K562 (cell line): ENCODE data around the gene CCNB1. TPM values are rescaled to one million over a fixed set of nuclear protein-coding genes. Genes with fewer than 3 reads are reported as not detected.

Experiments used
- polyA plus RNA-seq, 8 experiments: library from polyadenylated mRNA; depleted of rRNA in 4 of 8; stranded (reverse) in 5 of 8; unstranded in 3 of 8; fragments of >200 nt; fragmentation: Nextera tagmentation in 2 of 8; fragmentation: Illumina TruSeq in 1 of 8; extraction: Ambion mirVana in 2 of 8; extraction: Trizol in 1 of 8; gene quantifications; 2 replicates each; pipeline versions ENCODE4 v1.2.1 to v1.2.3, GENCODE V29; 2011 to 2014; ENCODE audit warnings: inconsistent platforms in 1 of 8, missing spikeins in 1 of 8
- small RNA-seq: library from RNA; depleted of rRNA; stranded (forward); fragments of <200 nt; gene quantifications from one replicate; pipeline ENCODE3, GENCODE V24; 2014
- total RNA-seq, 7 experiments: library from RNA; depleted of rRNA in 6 of 7; stranded (reverse); fragments of >200 nt in 6 of 7; fragmentation: Illumina TruSeq in 2 of 7; extraction: Trizol in 2 of 7; gene quantifications; 2 replicates each; pipeline versions ENCODE4 v1.2.1 to v1.2.3, GENCODE V29; 2011 to 2021; ENCODE audit warnings: low replicate concordance in 1 of 7

The CCNB1 gene
- total and polyA plus RNA-seq, 9 of the 15 experiments (the other 6 are each of a cell fraction or from before 2014, with no cell fraction given), result 165 to 679 (median 271) TPM

Small RNA genes within 50 kb of the gene (small RNA-seq; reads per million reads assigned to genes)
- gene SNORA50D, result not detected

Other genes starting within 250 kb of the CCNB1 start
Only the 7 nearest of the 8 such genes appear.
- 82.7 and 92.5 TPM in 2 replicates for gene SLC30A5, start 73.1 kb upstream of the CCNB1 start, total RNA-seq (2014; rRNA removed)
- gene SLC30A5, start 73.1 kb upstream of the CCNB1 start, total RNA-seq (2014; rRNA removed; fragmentation: Illumina TruSeq; extraction: Trizol), result 62.5 and 74.6 TPM in 2 replicates
- 72.0 and 79.6 TPM in 2 replicates for gene SLC30A5, start 73.1 kb upstream of the CCNB1 start, total RNA-seq (2015; rRNA removed; fragmentation: Illumina TruSeq; extraction: Trizol)
- 52.8 and 54.6 TPM in 2 replicates for gene SLC30A5, start 73.1 kb upstream of the CCNB1 start, total RNA-seq (2021)
- 64.9 and 68.7 TPM in 2 replicates for gene SLC30A5, start 73.1 kb upstream of the CCNB1 start, polyA plus RNA-seq (2011; rRNA removed)
- gene SLC30A5, start 73.1 kb upstream of the CCNB1 start, polyA plus RNA-seq (2014; fragmentation: Illumina TruSeq; extraction: Trizol), result 58.6 and 86.8 TPM in 2 replicates
- 10 to 100 TPM; 22.9 to 27.1 TPM for gene SLC30A5, start 73.1 kb upstream of the CCNB1 start, polyA plus RNA-seq (2014; fragmentation: Nextera tagmentation; extraction: Ambion mirVana)
- 41.4 and 47.3 TPM in 2 replicates for gene SLC30A5, start 73.1 kb upstream of the CCNB1 start, polyA plus RNA-seq (2014; rRNA removed)
- gene CENPH, start 22.4 kb downstream of the CCNB1 start, total RNA-seq (2014; rRNA removed), result 77.2 and 111 TPM in 2 replicates
- gene CENPH, start 22.4 kb downstream of the CCNB1 start, total RNA-seq (2014; rRNA removed; fragmentation: Illumina TruSeq; extraction: Trizol), result 95.5 and 120 TPM in 2 replicates
- gene CENPH, start 22.4 kb downstream of the CCNB1 start, total RNA-seq (2015; rRNA removed; fragmentation: Illumina TruSeq; extraction: Trizol), result 66.9 and 71.6 TPM in 2 replicates
- 72.1 and 73.0 TPM in 2 replicates for gene CENPH, start 22.4 kb downstream of the CCNB1 start, total RNA-seq (2021)
- 61.6 and 75.3 TPM in 2 replicates for gene CENPH, start 22.4 kb downstream of the CCNB1 start, polyA plus RNA-seq (2011; rRNA removed)
- gene CENPH, start 22.4 kb downstream of the CCNB1 start, polyA plus RNA-seq (2014; fragmentation: Illumina TruSeq; extraction: Trizol), result 68.0 and 74.9 TPM in 2 replicates
- gene CENPH, start 22.4 kb downstream of the CCNB1 start, polyA plus RNA-seq (2014; fragmentation: Nextera tagmentation; extraction: Ambion mirVana), result 10 to 100 TPM; 10.5 to 18.2 TPM
- gene CENPH, start 22.4 kb downstream of the CCNB1 start, polyA plus RNA-seq (2014; rRNA removed), result 103 and 124 TPM in 2 replicates
- 44.0 and 55.9 TPM in 2 replicates for gene CDK7, start 67.7 kb downstream of the CCNB1 start, total RNA-seq (2014; rRNA removed)
- gene CDK7, start 67.7 kb downstream of the CCNB1 start, total RNA-seq (2014; rRNA removed; fragmentation: Illumina TruSeq; extraction: Trizol), result 68.8 and 75.3 TPM in 2 replicates
- gene CDK7, start 67.7 kb downstream of the CCNB1 start, total RNA-seq (2015; rRNA removed; fragmentation: Illumina TruSeq; extraction: Trizol), result 64.8 and 65.3 TPM in 2 replicates
- 41.2 and 41.7 TPM in 2 replicates for gene CDK7, start 67.7 kb downstream of the CCNB1 start, total RNA-seq (2021)
- gene CDK7, start 67.7 kb downstream of the CCNB1 start, polyA plus RNA-seq (2011; rRNA removed), result 55.5 and 68.3 TPM in 2 replicates
- gene CDK7, start 67.7 kb downstream of the CCNB1 start, polyA plus RNA-seq (2014; fragmentation: Illumina TruSeq; extraction: Trizol), result 61.1 and 63.6 TPM in 2 replicates
- 100 to 1,000 TPM; 143 TPM for gene CDK7, start 67.7 kb downstream of the CCNB1 start, polyA plus RNA-seq (2014; fragmentation: Nextera tagmentation; extraction: Ambion mirVana)
- gene CDK7, start 67.7 kb downstream of the CCNB1 start, polyA plus RNA-seq (2014; rRNA removed), result 58.3 and 70.8 TPM in 2 replicates
- 3.1 and 4.7 TPM in 2 replicates for gene CCDC125, start 165.7 kb downstream of the CCNB1 start, total RNA-seq (2014; rRNA removed)
- gene CCDC125, start 165.7 kb downstream of the CCNB1 start, total RNA-seq (2014; rRNA removed; fragmentation: Illumina TruSeq; extraction: Trizol), result 11.8 and 13.8 TPM in 2 replicates
- gene CCDC125, start 165.7 kb downstream of the CCNB1 start, total RNA-seq (2015; rRNA removed; fragmentation: Illumina TruSeq; extraction: Trizol), result 8.6 and 9.8 TPM in 2 replicates
- 7.0 and 7.8 TPM in 2 replicates for gene CCDC125, start 165.7 kb downstream of the CCNB1 start, total RNA-seq (2021)
- gene CCDC125, start 165.7 kb downstream of the CCNB1 start, polyA plus RNA-seq (2011; rRNA removed), result 7.0 and 9.2 TPM in 2 replicates
- gene CCDC125, start 165.7 kb downstream of the CCNB1 start, polyA plus RNA-seq (2014; fragmentation: Illumina TruSeq; extraction: Trizol), result 7.8 and 9.3 TPM in 2 replicates
- gene CCDC125, start 165.7 kb downstream of the CCNB1 start, polyA plus RNA-seq (2014; fragmentation: Nextera tagmentation; extraction: Ambion mirVana), result 1 to 10 TPM; 6.6 to 6.9 TPM
- gene CCDC125, start 165.7 kb downstream of the CCNB1 start, polyA plus RNA-seq (2014; rRNA removed), result 5.9 and 6.3 TPM in 2 replicates
- gene AK6, start 202.4 kb downstream of the CCNB1 start, total RNA-seq (2014; rRNA removed), result 84.2 and 107 TPM in 2 replicates
- 176 and 197 TPM in 2 replicates for gene AK6, start 202.4 kb downstream of the CCNB1 start, total RNA-seq (2014; rRNA removed; fragmentation: Illumina TruSeq; extraction: Trizol)
- 103 and 110 TPM in 2 replicates for gene AK6, start 202.4 kb downstream of the CCNB1 start, total RNA-seq (2015; rRNA removed; fragmentation: Illumina TruSeq; extraction: Trizol)
- 84.6 and 93.9 TPM in 2 replicates for gene AK6, start 202.4 kb downstream of the CCNB1 start, total RNA-seq (2021)
- 95.7 and 151 TPM in 2 replicates for gene AK6, start 202.4 kb downstream of the CCNB1 start, polyA plus RNA-seq (2011; rRNA removed)
- gene AK6, start 202.4 kb downstream of the CCNB1 start, polyA plus RNA-seq (2014; fragmentation: Illumina TruSeq; extraction: Trizol), result 125 and 128 TPM in 2 replicates
- gene AK6, start 202.4 kb downstream of the CCNB1 start, polyA plus RNA-seq (2014; fragmentation: Nextera tagmentation; extraction: Ambion mirVana), result 100 to 1,000 TPM; 613 to 669 TPM
- 143 and 173 TPM in 2 replicates for gene AK6, start 202.4 kb downstream of the CCNB1 start, polyA plus RNA-seq (2014; rRNA removed)
- gene TAF9, start 202.4 kb downstream of the CCNB1 start, total RNA-seq (2014; rRNA removed), result 131 and 134 TPM in 2 replicates
- gene TAF9, start 202.4 kb downstream of the CCNB1 start, total RNA-seq (2014; rRNA removed; fragmentation: Illumina TruSeq; extraction: Trizol), result 177 and 197 TPM in 2 replicates
- 195 and 207 TPM in 2 replicates for gene TAF9, start 202.4 kb downstream of the CCNB1 start, total RNA-seq (2015; rRNA removed; fragmentation: Illumina TruSeq; extraction: Trizol)
- gene TAF9, start 202.4 kb downstream of the CCNB1 start, total RNA-seq (2021), result 119 and 124 TPM in 2 replicates
- gene TAF9, start 202.4 kb downstream of the CCNB1 start, polyA plus RNA-seq (2011; rRNA removed), result 248 and 338 TPM in 2 replicates
- gene TAF9, start 202.4 kb downstream of the CCNB1 start, polyA plus RNA-seq (2014; fragmentation: Illumina TruSeq; extraction: Trizol), result 257 and 310 TPM in 2 replicates
- gene TAF9, start 202.4 kb downstream of the CCNB1 start, polyA plus RNA-seq (2014; fragmentation: Nextera tagmentation; extraction: Ambion mirVana), result 100 to 1,000 TPM; 519 to 566 TPM
- 188 and 189 TPM in 2 replicates for gene TAF9, start 202.4 kb downstream of the CCNB1 start, polyA plus RNA-seq (2014; rRNA removed)
- 21.1 and 36.7 TPM in 2 replicates for gene RAD17, start 202.7 kb downstream of the CCNB1 start, total RNA-seq (2014; rRNA removed)
- gene RAD17, start 202.7 kb downstream of the CCNB1 start, total RNA-seq (2014; rRNA removed; fragmentation: Illumina TruSeq; extraction: Trizol), result 40.1 and 41.9 TPM in 2 replicates
- 33.6 and 40.7 TPM in 2 replicates for gene RAD17, start 202.7 kb downstream of the CCNB1 start, total RNA-seq (2015; rRNA removed; fragmentation: Illumina TruSeq; extraction: Trizol)
- 32.9 and 35.2 TPM in 2 replicates for gene RAD17, start 202.7 kb downstream of the CCNB1 start, total RNA-seq (2021)
- 45.2 and 47.2 TPM in 2 replicates for gene RAD17, start 202.7 kb downstream of the CCNB1 start, polyA plus RNA-seq (2011; rRNA removed)
- gene RAD17, start 202.7 kb downstream of the CCNB1 start, polyA plus RNA-seq (2014; fragmentation: Illumina TruSeq; extraction: Trizol), result 40.9 and 50.1 TPM in 2 replicates
- 10 to 100 TPM; 25.6 to 44.4 TPM for gene RAD17, start 202.7 kb downstream of the CCNB1 start, polyA plus RNA-seq (2014; fragmentation: Nextera tagmentation; extraction: Ambion mirVana)
- 35.6 and 39.0 TPM in 2 replicates for gene RAD17, start 202.7 kb downstream of the CCNB1 start, polyA plus RNA-seq (2014; rRNA removed)